H54 (cell line): ENCODE measurements around the gene HK1.

ENCODE experiments used
- DNase-seq: peaks from one replicate; pipeline ENCODE4 v3.0.0; 2011; ENCODE audit warnings: low spot score, mixed read lengths; ENCODE audit not compliant: insufficient read length
- FAIRE-seq: peaks from 3 replicates; lab custom pipeline; 2011; peaks lifted over from hg19 to GRCh38; lab: Jason Lieb, UNC
- POLR2A ChIP-seq: IDR thresholded peaks from 2 replicates; pipeline ENCODE4 v1.6.1; 2011; ENCODE audit warnings: low read depth, mild to moderate bottlenecking, low read length

Gene HK1

DNA sequence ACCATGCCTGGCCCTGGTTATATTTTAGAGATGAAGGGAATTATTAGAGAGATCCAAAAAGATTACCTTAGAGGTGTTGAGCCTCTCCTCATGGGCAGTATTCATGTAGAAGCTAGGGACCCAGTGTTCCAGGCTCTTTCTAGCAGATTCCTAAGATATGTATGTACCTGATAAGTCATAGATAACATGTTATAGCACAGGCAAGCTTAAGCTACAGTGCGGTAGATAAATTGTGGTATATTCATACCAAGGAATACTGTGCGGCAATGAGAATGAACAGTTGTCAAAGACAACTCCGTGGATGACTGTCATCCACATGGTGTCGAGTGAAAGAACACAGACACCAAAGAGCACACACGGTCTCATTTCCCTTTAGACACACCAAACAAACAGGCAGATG is 85.4 kb downstream of the HK1 start:
- DNase-seq (no peak), FAIRE-seq (no peak)
- no peak for TF ChIP-seq POLR2A

DNA sequence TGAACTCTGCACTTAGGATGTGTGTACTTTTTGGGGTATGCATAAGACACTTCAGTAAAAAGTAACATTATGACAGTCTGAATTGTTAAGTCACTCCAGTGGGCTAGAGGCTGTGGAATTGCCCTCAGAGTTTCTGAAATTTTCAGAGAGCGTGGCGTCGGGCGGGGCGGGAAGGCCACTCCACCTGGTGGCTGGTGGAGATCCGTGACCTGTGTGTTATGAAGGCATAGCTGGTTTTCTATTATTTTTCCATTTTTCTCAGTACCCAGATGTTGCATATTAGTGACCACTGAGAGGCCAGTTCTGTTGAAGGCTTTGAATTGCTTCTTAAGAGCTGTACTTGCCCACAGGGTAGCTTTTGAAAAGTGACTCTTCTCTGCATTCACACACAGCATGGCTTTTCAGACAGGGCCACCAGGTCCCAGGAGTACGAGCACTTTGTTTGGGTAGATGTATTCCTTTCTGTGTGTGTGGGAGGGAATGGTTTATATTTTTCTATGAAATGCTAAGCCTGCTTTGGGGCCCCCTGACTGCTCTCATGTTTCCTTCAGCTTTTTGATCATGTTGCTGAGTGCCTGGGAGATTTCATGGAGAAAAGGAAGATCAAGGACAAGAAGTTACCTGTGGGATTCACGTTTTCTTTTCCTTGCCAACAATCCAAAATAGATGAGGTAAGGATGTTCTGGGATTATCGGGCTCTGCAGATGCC is 86.1 kb downstream of the HK1 start:
- FAIRE-seq (no peak), DNase-seq (no peak)
- no peak for TF ChIP-seq POLR2A

DNA sequence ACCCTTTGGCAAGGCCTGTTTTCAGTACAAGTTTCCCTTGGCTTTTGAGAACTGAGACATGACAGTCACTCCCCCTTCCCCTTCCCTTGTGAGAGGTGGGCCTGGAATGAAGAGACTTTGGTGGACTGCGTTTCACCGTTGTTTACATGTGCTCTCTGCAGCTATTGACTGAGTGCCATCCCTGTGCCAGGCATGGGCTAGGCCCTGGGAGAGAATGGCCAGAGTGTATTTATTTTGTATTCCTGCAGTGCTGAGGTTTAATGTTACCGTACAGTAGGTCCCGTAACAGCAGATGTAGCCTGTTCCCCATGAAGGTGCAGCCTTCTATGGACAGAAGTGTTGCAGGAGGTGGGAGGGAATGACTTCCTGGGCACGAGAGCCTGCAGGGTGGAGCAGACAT is 88.4 kb downstream of the HK1 start:
- no peak for TF ChIP-seq POLR2A
- FAIRE-seq: no peak

DNA sequence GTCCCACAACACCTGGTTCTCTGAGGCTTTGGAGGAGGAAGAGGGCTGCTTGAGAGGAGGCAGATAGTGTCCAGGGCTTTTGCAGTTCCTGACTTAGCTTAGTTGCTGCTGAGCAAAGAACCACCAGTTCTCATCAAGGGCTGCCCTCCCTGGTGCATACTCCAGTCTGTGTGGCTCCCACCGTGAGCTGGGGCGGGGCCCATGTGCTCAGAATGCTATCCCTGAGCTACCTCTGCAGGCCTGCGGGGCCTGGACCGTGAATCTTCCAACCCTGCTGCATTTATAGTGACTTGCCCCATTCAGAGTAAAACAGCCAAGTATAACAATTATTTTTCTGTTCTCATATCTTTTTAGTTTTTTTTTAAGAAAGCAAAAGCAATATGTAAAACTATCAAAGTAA is 89.2 kb downstream of the HK1 start:
- no peak for TF ChIP-seq POLR2A
- no peak for DNase-seq
- no peak for FAIRE-seq

More for the DNA sequence above, 88.4 kb downstream of the HK1 start:
- no peak for DNase-seq

DNA sequence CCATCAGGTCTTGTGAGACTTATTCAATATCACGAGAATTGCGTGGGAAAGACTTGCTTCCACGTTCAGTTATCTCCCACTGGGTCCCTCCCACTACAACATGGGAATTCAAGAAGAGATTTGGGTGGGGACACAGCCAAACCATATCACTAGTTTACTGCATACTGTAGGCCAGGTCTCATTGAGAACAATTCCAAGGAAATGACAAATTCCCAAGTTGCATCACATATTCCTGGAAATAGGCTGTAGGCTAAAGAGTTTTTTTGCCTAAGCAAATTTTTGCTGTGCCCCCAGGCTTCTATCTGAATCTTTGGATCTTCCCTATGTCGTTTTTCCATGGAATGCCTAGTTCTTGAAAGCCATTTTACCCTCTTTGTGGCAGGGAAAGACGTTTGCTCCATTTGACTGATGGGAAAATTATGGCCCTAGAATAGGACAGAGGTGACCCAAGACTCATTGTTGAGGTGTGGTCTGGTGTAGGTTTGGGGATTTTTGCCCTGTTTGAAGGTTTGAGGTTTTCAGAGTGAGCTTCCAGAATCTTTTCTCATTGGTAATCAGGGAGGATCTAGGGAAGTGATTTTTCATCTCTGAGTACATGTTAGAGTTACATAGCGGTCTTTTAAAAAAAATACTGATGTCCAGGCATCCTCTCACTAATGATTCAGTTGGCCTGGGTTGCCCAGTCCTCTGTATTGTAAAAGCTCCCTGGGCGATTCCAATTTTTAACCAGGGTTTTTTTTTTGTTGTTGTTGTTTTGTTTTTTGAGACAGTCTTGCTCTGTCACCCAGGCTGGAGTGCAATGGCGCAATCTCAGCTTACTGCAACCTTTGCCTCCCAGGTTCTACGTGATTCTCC is 94.1 kb downstream of the HK1 start:
- DNase-seq: no peak
- no peak for TF ChIP-seq POLR2A
- no peak for FAIRE-seq

DNA sequence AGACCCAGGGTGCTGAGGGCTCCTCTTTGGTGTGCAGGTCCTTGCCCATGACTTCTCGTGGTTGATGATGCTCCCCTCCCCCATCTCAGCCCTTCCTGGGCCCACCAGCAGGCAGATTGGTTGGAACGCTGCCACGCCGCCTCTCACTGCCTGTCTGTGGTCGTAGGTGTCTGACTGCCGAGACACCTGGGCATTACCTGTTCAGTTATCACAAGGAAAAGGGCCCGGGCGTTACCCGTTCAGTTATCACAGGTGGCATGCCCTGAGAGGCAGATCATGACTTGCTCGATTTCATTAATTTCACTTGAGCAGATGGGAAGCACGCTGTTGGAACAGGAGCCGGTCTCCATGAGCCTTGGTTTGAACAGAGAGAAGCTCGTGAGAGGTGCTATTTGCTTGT is 95.9 kb downstream of the HK1 start:
- TF ChIP-seq POLR2A: no peak
- DNase-seq: no peak
- no peak for FAIRE-seq

DNA sequence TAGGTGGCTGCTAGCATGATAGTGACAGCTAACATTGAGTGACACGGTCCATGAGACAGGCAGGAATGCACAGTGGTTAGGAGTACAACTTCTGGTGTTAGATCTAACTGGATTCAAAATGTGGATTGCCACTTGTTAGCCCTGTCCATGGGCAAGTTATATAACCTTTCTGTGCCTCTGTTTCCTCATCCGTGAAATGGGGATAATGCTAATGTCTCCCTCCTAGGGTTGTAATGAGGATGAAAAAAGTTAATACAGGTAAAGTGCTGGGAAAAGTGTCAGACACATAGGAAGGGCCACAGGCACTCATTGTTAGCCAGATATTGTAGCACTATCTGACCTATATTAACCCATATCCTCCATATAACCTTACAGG is 96.6 kb downstream of the HK1 start:
- FAIRE-seq: no peak
- no peak for TF ChIP-seq POLR2A
- no peak for DNase-seq

DNA sequence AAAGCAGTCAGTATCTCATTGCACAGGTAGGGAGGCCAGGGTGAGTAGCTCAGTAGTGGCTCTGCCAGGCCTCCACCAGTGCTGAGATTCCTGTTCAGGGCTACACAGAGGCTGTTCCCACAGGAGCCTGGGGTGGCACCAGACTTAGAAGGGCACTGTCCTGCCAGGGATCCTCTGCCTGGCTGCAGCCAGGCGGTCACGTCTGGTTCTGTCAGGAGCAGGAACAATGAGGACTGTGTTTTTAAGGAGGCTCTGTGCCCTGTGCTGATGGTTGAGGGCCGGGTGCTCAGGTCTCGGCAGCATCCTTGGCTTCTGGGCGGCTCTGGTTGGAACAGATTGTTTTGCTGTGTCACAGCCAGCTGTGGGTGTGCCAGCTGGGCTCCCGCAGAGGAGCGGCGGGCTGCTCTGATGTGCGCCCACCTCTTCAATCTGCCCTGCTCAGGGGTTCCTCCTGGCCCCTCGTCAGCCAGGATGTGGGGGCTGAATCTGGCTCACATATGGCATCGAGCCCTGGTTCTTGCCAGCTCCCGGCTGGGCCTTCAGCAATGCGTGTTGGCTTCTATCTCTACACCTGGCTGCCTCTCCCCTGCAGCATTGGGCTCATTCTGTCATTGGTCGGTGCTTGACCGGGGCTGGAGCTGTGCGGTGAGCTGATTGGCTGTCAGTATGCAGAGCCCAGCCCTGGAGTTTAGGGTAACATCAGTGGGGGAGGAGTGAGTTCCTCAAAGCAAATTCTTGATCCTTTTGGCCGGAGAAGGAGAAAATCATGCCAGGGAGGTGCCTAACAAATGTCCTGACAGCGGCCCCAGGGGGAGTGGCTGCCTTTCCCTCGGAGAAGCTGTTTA is 97.2 kb downstream of the HK1 start:
- FAIRE-seq (no peak), DNase-seq (no peak)
- TF ChIP-seq POLR2A: no peak

DNA sequence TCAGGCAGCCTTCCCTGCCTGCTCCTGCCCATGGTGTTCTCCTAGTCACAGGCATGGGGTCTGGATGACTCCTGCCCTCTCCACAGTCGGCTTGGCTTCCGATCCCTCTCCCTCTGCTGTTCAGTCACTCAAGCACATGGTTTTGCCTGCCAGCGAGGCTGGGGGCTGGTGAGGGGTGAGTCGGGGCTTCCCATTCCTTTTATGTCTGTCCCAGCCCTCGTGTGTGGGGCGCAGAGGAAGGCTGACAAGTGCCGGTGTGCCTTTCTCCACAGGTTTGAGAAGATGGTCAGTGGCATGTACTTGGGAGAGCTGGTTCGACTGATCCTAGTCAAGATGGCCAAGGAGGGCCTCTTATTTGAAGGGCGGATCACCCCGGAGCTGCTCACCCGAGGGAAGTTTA is 98.4 kb downstream of the HK1 start:
- FAIRE-seq (no peak), DNase-seq (no peak)
- TF ChIP-seq POLR2A: no peak

DNA sequence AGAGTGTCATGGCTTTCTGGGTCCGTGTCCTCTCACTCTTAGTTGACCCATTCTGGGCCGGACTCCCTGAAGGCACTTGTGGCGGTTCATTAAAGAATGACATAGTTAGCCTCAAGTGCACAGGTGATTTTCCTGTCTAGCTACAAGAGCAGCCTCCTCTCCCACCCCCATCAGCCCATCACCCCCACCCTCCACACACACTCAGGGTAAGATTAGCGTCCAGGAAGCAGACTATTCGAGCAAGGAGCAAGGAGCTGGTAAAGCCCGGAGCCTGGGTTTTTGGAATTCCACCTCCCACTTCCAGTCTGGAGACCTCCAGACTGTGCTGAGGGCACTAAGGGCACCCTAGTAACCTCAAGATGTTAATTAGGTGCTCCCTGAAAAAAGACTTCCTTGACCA is 98.9 kb downstream of the HK1 start:
- DNase-seq: no peak
- no peak for TF ChIP-seq POLR2A
- no peak for FAIRE-seq

DNA sequence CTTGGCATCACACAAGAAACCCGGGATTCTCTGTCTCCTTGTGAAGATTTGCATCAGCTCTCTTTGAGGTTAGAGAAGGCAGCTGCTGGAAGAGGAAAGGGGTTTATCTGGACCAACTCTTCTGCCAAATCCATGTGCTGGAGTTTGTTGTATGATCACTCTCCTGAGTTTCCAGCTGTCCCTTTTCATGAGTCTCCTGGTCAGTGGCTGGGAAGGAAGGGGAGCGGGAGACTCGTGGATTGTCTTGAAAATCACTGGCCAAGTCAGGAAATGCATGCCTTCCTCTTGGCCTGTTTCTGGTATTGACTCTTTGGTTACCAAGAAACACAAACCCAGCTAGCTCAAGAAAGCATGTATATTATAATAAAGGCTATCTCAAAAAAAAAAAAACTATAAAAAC is 99.6 kb downstream of the HK1 start:
- DNase-seq: no peak
- FAIRE-seq: no peak
- TF ChIP-seq POLR2A: no peak

DNA sequence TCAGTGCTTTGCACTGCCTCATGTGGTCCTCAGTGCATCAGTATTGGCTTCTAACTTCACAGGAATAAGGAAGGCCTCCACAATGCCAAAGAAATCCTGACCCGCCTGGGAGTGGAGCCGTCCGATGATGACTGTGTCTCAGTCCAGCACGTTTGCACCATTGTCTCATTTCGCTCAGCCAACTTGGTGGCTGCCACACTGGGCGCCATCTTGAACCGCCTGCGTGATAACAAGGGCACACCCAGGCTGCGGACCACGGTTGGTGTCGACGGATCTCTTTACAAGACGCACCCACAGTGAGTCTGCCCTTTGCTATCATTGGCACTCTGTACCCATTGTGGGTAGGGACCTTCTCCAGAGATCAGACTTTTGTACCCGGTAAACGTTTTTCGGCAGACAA is 101.5 kb downstream of the HK1 start:
- DNase-seq (no peak), FAIRE-seq (no peak)
- no peak for TF ChIP-seq POLR2A

DNA sequence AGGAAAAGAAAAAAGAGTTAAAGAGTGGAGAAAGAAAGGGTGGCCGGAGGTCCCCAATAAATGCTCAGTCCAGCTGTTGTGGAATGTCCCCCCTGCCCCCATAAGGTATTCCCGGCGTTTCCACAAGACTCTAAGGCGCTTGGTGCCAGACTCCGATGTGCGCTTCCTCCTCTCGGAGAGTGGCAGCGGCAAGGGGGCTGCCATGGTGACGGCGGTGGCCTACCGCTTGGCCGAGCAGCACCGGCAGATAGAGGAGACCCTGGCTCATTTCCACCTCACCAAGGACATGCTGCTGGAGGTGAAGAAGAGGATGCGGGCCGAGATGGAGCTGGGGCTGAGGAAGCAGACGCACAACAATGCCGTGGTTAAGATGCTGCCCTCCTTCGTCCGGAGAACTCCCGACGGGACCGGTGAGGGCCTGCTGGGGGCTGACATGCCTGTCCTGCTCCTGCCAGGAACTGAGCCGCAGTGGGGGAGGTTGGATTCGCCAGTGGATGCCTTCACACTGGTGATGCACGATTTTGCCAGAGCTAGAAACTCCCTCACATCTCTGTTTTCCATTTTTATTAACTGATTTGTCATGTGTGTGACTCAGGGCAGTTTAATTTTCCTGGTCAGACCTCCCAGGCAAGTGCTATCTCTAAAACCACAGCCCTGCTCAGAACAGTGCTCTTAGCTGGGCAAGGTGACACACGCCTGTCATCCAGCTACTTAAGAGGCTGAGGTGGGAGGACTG is 104.3 kb downstream of the HK1 start:
- FAIRE-seq (peak; percentile 96), DNase-seq (peak; percentile 91)
- no peak for TF ChIP-seq POLR2A
